ENCODE results near the gene CPA2. TPM values are rescaled to one million over a fixed set of nuclear protein-coding genes. Genes with fewer than 3 reads are reported as not detected.

CPA2 gene
- total and polyA plus RNA-seq, 2 experiments from 2014 or later, result 198 to 303 TPM

DNA sequence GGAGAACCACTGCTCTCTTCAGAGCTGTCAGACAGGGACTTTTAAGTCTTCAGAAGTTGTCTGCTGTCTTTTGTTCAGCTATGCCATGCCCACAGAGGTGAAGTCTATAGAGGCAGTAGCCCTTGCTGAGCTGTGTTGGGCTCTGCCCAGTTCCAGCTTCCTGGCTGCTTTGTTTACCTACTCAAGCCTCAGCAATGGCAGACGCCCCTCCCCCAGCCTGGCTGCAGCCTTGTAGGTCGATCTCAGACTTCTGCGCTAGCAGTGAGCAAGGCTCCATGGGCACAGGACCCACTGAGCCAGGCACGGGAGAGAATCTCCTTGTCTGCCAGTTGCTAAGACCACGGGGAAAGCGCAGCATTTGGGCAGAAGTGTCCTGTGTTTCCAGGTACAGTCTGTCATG is 12.1 kb upstream of the CPA2 start:
- H3K27ac ChIP-seq, result no peak overlapping the region
- no peak for DNase-seq (ENCODE audit: low spot score)
- H2AFZ ChIP-seq, result no peak overlapping the region
- H3K36me3 ChIP-seq (replicated peaks; ENCODE audit: insufficient read depth, low read depth), result no peaks in the 10 kb centered on the region
- H3K27me3 ChIP-seq, result no peaks in the 10 kb centered on the region
- WGBS (ENCODE audit: low lambda C conversion rate, missing lambda C conversion rate), result 80% methylated on average over 6 of the region's 6 CpGs
- no peak overlapping the region for H3K4me3 ChIP-seq
- TF ChIP-seq EZH2phosphoT487 (IDR thresholded peaks at IDR 0.05; ENCODE audit: low read depth, severe bottlenecking, unreplicated experiment) (no peak), EZH2 (IDR thresholded peaks at IDR 0.05; ENCODE audit: borderline replicate concordance) (no peak)
- TF ChIP-seq, protein P1, sequence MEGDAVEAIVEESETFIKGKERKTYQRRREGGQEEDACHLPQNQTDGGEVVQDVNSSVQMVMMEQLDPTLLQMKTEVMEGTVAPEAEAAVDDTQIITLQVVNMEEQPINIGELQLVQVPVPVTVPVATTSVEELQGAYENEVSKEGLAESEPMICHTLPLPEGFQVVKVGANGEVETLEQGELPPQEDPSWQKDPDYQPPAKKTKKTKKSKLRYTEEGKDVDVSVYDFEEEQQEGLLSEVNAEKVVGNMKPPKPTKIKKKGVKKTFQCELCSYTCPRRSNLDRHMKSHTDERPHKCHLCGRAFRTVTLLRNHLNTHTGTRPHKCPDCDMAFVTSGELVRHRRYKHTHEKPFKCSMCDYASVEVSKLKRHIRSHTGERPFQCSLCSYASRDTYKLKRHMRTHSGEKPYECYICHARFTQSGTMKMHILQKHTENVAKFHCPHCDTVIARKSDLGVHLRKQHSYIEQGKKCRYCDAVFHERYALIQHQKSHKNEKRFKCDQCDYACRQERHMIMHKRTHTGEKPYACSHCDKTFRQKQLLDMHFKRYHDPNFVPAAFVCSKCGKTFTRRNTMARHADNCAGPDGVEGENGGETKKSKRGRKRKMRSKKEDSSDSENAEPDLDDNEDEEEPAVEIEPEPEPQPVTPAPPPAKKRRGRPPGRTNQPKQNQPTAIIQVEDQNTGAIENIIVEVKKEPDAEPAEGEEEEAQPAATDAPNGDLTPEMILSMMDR (IDR thresholded peaks at IDR 0.05; ENCODE audit: poor library complexity), result no peak
- no peaks in the 10 kb centered on the region for H4K20me1 ChIP-seq (ENCODE audit: insufficient read depth, poor library complexity, severe bottlenecking)
- H3K4me2 ChIP-seq, result no peak overlapping the region
- no peaks in the 10 kb centered on the region for H3K79me2 ChIP-seq
- H3K4me1 ChIP-seq (ENCODE audit: insufficient read depth), result no peaks in the 10 kb centered on the region
- H3K9me2 ChIP-seq (replicated peaks; ENCODE audit: insufficient read depth), result no peaks in the 10 kb centered on the region
- peaks cover 11% of the 10 kb centered on the region for H3K9me3 ChIP-seq (ENCODE audit: low read depth)

DNA sequence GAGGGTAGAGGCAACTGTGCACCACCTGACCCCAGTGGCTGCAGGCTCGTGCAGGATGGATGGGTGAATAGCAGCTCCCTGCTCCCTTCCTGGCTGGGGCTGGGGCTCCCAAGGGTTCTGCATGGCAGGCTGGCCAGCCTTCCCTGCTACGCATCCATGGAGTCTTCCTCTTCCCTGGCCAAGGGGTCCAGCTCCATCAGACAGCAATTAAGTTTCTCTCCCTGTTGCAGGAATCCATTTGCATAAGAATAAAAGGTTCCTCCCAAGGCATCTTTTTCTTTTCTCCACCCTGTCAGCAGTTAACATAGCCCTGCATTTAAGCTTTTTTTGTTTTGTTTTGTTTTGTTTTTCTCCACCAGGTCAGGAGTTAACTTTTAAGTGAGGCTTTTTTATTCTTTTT is 10.0 kb upstream of the CPA2 start:
- Histone ChIP-seq H3K9me2 (replicated peaks; ENCODE audit: insufficient read depth) (no peaks in the 10 kb centered on the region), H3K27ac (no peak overlapping the region), H3K4me2 (no peak overlapping the region), H3K4me3 (no peak overlapping the region), H3K27me3 (no peaks in the 10 kb centered on the region), H3K79me2 (no peaks in the 10 kb centered on the region), H3K4me1 (ENCODE audit: insufficient read depth) (no peaks in the 10 kb centered on the region), H2AFZ (no peak overlapping the region), H4K20me1 (ENCODE audit: insufficient read depth, poor library complexity, severe bottlenecking) (no peaks in the 10 kb centered on the region), H3K9me3 (ENCODE audit: low read depth) (peaks cover 11% of the 10 kb centered on the region), H3K36me3 (replicated peaks; ENCODE audit: insufficient read depth, low read depth) (no peaks in the 10 kb centered on the region)
- WGBS (ENCODE audit: low lambda C conversion rate, missing lambda C conversion rate), result 76% methylated on average over 2 of the region's 2 CpGs
- DNase-seq (ENCODE audit: low spot score), result no peak
- TF ChIP-seq EZH2phosphoT487 (IDR thresholded peaks at IDR 0.05; ENCODE audit: low read depth, severe bottlenecking, unreplicated experiment) (no peak), EZH2 (IDR thresholded peaks at IDR 0.05; ENCODE audit: borderline replicate concordance) (no peak)
- TF ChIP-seq, protein P1 (IDR thresholded peaks at IDR 0.05; ENCODE audit: poor library complexity), result no peak

DNA sequence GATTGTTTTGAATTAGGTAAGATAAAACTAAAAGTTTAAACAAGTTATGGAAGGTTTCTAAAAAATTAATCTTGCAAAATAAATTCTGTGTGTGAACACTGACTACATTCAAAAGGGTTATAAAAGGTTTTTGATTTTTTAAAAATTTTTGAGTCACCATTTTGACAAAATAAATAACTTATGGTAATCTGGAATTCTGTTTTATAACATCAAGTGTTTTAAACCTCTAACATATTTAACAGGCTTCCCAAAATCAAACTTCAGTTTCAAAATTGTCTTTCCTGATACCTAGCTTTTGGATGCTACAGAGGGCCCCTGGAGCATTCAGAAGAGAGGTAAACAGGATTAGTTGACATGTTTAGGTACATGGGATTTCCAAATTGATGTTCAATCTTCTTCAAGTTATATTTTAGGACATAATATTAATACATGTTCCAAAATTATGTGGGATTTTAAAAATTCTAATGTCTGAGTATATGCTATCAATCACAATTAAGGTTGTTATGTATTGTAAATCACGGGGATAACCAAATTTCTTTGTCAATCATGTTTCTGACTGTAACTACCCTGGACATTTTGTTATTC is 8.1 kb upstream of the CPA2 start:
- H3K36me3 ChIP-seq (replicated peaks; ENCODE audit: insufficient read depth, low read depth), result no peaks in the 10 kb centered on the region
- no peaks in the 10 kb centered on the region for H3K27me3 ChIP-seq
- H3K4me1 ChIP-seq (ENCODE audit: insufficient read depth), result peaks cover under 1% of the 10 kb centered on the region
- H3K4me2 ChIP-seq, result no peak overlapping the region
- WGBS (ENCODE audit: low lambda C conversion rate, missing lambda C conversion rate), result 61% methylated on average over 1 of the region's 1 CpG
- H3K27ac ChIP-seq, result no peak overlapping the region
- no peak for DNase-seq (ENCODE audit: low spot score)
- no peaks in the 10 kb centered on the region for H3K79me2 ChIP-seq
- H3K9me3 ChIP-seq (ENCODE audit: low read depth), result peaks cover 11% of the 10 kb centered on the region
- TF ChIP-seq, protein P1 (IDR thresholded peaks at IDR 0.05; ENCODE audit: poor library complexity), result no peak
- no peak for TF ChIP-seq EZH2 (IDR thresholded peaks at IDR 0.05; ENCODE audit: borderline replicate concordance)
- no peak for TF ChIP-seq EZH2phosphoT487 (IDR thresholded peaks at IDR 0.05; ENCODE audit: low read depth, severe bottlenecking, unreplicated experiment)
- H3K9me2 ChIP-seq (replicated peaks; ENCODE audit: insufficient read depth), result no peaks in the 10 kb centered on the region
- H2AFZ ChIP-seq, result no peak overlapping the region
- no peaks in the 10 kb centered on the region for H4K20me1 ChIP-seq (ENCODE audit: insufficient read depth, poor library complexity, severe bottlenecking)
- no peak overlapping the region for H3K4me3 ChIP-seq

Measured in hepatocyte (in vitro differentiated cells).